HepG2 (cell line): Measurements from ENCODE around the gene SLC35D2. TPM values are rescaled to one million over a fixed set of nuclear protein-coding genes. Genes with fewer than 3 reads are reported as not detected.

ENCODE experiments used
- CEBPB ChIP-seq: IDR thresholded peaks from 2 replicates; pipeline ENCODE4 v1.6.1; 2011; ENCODE audit warnings: low read depth, low read length, improper control_type of control experiment, borderline replicate concordance
- CENPT ChIP-seq: sonication (generic); formaldehyde crosslinking; IDR thresholded peaks from 2 replicates; pipeline ENCODE4 v1.8.0; 2022; ENCODE audit warnings: low read depth, mild to moderate bottlenecking, moderate library complexity, missing genetic modification reagents
- FOXK1 ChIP-seq: sonication (generic); formaldehyde crosslinking; IDR thresholded peaks from 2 replicates; pipeline ENCODE4 v1.4.0; 2020; ENCODE audit warnings: low read depth, missing genetic modification reagents, borderline replicate concordance
- IRF2 ChIP-seq: IDR thresholded peaks from 2 replicates; pipeline ENCODE4 v1.6.1; 2018; ENCODE audit warnings: missing genetic modification reagents, missing compliant biosample characterization
- PATZ1 ChIP-seq: sonication (generic); formaldehyde crosslinking; IDR thresholded peaks from 2 replicates; pipeline ENCODE4 v1.4.0; 2020; ENCODE audit warnings: missing genetic modification reagents
- PHF5A ChIP-seq: IDR thresholded peaks from one replicate; pipeline ENCODE4 v1.6.1; 2018; ENCODE audit warnings: low read depth, missing genetic modification reagents; ENCODE audit not compliant: unreplicated experiment
- RNF219 ChIP-seq: sonication (generic); formaldehyde crosslinking; IDR thresholded peaks from 2 replicates; pipeline ENCODE4 v1.5.0; 2020; ENCODE audit warnings: mild to moderate bottlenecking, missing genetic modification reagents
- SKI ChIP-seq: fragments of 450-650 bp; IDR thresholded peaks from one replicate; pipeline ENCODE4 v1.6.1; 2018; ENCODE audit warnings: mild to moderate bottlenecking; ENCODE audit not compliant: partially characterized antibody
- ZBTB14 ChIP-seq: sonication (generic); formaldehyde crosslinking; IDR thresholded peaks from 2 replicates; pipeline ENCODE4 v1.4.0; 2020; ENCODE audit warnings: missing genetic modification reagents
- ZC3H4 ChIP-seq: sonication (generic); formaldehyde crosslinking; IDR thresholded peaks from 2 replicates; pipeline ENCODE4 v1.4.0; 2020; ENCODE audit warnings: missing genetic modification reagents, borderline replicate concordance
- ZNF503 ChIP-seq: sonication (generic); formaldehyde crosslinking; IDR thresholded peaks from 2 replicates; pipeline ENCODE4 v1.4.0; 2020; ENCODE audit warnings: missing genetic modification reagents
- ZNF512B ChIP-seq: sonication (generic); formaldehyde crosslinking; IDR thresholded peaks from 2 replicates; pipeline ENCODE4 v1.5.1; 2020; ENCODE audit warnings: missing genetic modification reagents, mild to moderate bottlenecking, borderline replicate concordance
- ZNF513 ChIP-seq: sonication (generic); formaldehyde crosslinking; conservative IDR thresholded peaks from 2 replicates; pipeline ENCODE4 v1.5.0; 2020; ENCODE audit warnings: missing genetic modification reagents
- ZNF713 ChIP-seq: sonication (generic); formaldehyde crosslinking; IDR thresholded peaks from 2 replicates; pipeline ENCODE4 v1.4.0; 2020; ENCODE audit warnings: mild to moderate bottlenecking, missing genetic modification reagents
- polyA plus RNA-seq, 8 experiments: library from polyadenylated mRNA; depleted of rRNA in 3 of 8; stranded (reverse) in 7 of 8; unstranded in 1 of 8; fragments of >200 nt; fragmentation: Illumina TruSeq in 4 of 8; extraction: Trizol in 4 of 8; gene quantifications; 2 replicates each; pipeline versions ENCODE4 v1.2.1 to v1.2.3, GENCODE V29; 2011 to 2016; ENCODE audit warnings: low read depth in 4 of 8, missing spikeins in 1 of 8, mixed read lengths in 1 of 8; ENCODE audit not compliant: insufficient read depth in 1 of 8
- total RNA-seq, 5 experiments: library from RNA; depleted of rRNA; stranded (reverse); fragments of >200 nt; fragmentation: Illumina TruSeq; extraction: Trizol; gene quantifications; 2 replicates each; pipeline ENCODE4 v1.2.3, GENCODE V29; 2016; ENCODE audit warnings: low read depth in 1 of 5

The SLC35D2 gene
- total and polyA plus RNA-seq, 2 of the 13 experiments (the other 11 are each of a cell fraction or from before 2014, with no cell fraction given): 96.2 to 103 TPM

GRCh38 chr9:96418920-96419690 is 35.6 kb upstream of the SLC35D2 start (continued):
- TF ChIP-seq ZC3H4 (peak; percentile 26; the same call in 1 of the 2 replicates), ZNF513 (no peak), IRF2 (CRISPR knock-in tag) (no peak), FOXK1 (CRISPR knock-in tag) (0 out of 2 replicates have a peak, but pooled peaks have one; percentile 10), CEBPB (no peak), CENPT (CRISPR knock-in tag) (no peak), ZNF503 (CRISPR knock-in tag) (no peak; the same call in 1 of the 2 replicates), RNF219 (CRISPR knock-in tag) (no peak), SKI (no peak), PATZ1 (CRISPR knock-in tag) (peak; percentile 80), ZNF713 (CRISPR knock-in tag) (0 out of 2 replicates have a peak, but pooled peaks have one; percentile 78), ZNF512B (no peak), PHF5A (no peak), ZBTB14 (CRISPR knock-in tag) (peak; percentile 45; the same call in 1 of the 2 replicates)
